H1 (cell line): Measurements from ENCODE around the gene SLIT2. TPM values are rescaled to one million over a fixed set of nuclear protein-coding genes. Genes with fewer than 3 reads are reported as not detected.

Experiments
- CHD2 ChIP-seq: IDR thresholded peaks from 2 replicates; pipeline ENCODE4 v1.6.1; 2012; ENCODE audit warnings: low read length, improper control_type of control experiment
- CHD7 ChIP-seq: fragments of 300-600 bp; sonication (generic); IDR thresholded peaks from 2 replicates; pipeline ENCODE4 v1.7.1; 2012; ENCODE audit warnings: low read length, moderate library complexity, mild to moderate bottlenecking, inconsistent platforms; ENCODE audit not compliant: insufficient replicate concordance
- EGR1 ChIP-seq: IDR thresholded peaks from 2 replicates; pipeline ENCODE4 v1.6.1; 2011; ENCODE audit warnings: low read depth, low read length, borderline replicate concordance
- GABPA ChIP-seq: IDR thresholded peaks from 2 replicates; pipeline ENCODE4 v1.6.1; 2011; ENCODE audit warnings: mild to moderate bottlenecking, low read length, moderate library complexity, borderline replicate concordance; ENCODE audit not compliant: insufficient read depth
- PHF8 ChIP-seq: fragments of 200-600 bp; sonication (generic); conservative IDR thresholded peaks from 2 replicates; pipeline ENCODE4 v1.7.1; 2012; ENCODE audit warnings: low read depth, mild to moderate bottlenecking, inconsistent platforms, low read length, moderate library complexity
- TAF7 ChIP-seq: optimal IDR thresholded peaks from 2 replicates; pipeline ENCODE3; 2011; ENCODE audit warnings: low read depth, mild to moderate bottlenecking, inconsistent platforms, low read length, moderate library complexity, borderline replicate concordance
- YY1 ChIP-seq: IDR thresholded peaks from 2 replicates; pipeline ENCODE4 v1.6.1; 2011; ENCODE audit warnings: low read depth, mild to moderate bottlenecking, low read length
- polyA plus RNA-seq, 7 experiments: library from polyadenylated mRNA; depleted of rRNA in 3 of 7; stranded (reverse) in 5 of 7; unstranded in 2 of 7; fragments of >200 nt in 5 of 7; fragments of 200-250 nt in 2 of 7; gene quantifications; 1 replicate in 5 of 7; 2 replicates in 1 of 7; 4 replicates in 1 of 7; pipeline versions ENCODE4 v1.2.1 to v1.2.3, GENCODE V29; 2011 to 2013; ENCODE audit warnings: missing spikeins in 2 of 7, mixed read lengths in 2 of 7
- total RNA-seq: library from RNA; stranded (reverse); fragmentation: NEBNext Ultra II Directional; extraction: Animal tissue kit (Norgen Biotek cat#: 25700); gene quantifications from 2 replicates; pipeline ENCODE4 v1.2.1, GENCODE V29; 2021

The SLIT2 gene
- total and polyA plus RNA-seq, 2 of the 8 experiments (the other 6 are each of a cell fraction or from before 2014, with no cell fraction given): 2.0 to 13.7 TPM

GRCh38 chr4:20269320-20269719 is 17.6 kb downstream of the SLIT2 start (continued):
- TF ChIP-seq CHD7 (no peak), YY1 (no peak), PHF8 (no peak), TAF7 (no peak), CHD2 (no peak), GABPA (no peak), EGR1 (no peak)
